ENCODE data around the gene APOL6. TPM values are rescaled to one million over a fixed set of nuclear protein-coding genes. Genes with fewer than 3 reads are reported as not detected.
"Not testable (repeated sequence)": the region's sequence is repeated elsewhere in the genome, so short reads cannot be mapped to it uniquely, and the experiment has no call there.

APOL6 gene
- total RNA-seq, 2 experiments from 2014 or later, result 59.9 to 65.2 TPM

DNA sequence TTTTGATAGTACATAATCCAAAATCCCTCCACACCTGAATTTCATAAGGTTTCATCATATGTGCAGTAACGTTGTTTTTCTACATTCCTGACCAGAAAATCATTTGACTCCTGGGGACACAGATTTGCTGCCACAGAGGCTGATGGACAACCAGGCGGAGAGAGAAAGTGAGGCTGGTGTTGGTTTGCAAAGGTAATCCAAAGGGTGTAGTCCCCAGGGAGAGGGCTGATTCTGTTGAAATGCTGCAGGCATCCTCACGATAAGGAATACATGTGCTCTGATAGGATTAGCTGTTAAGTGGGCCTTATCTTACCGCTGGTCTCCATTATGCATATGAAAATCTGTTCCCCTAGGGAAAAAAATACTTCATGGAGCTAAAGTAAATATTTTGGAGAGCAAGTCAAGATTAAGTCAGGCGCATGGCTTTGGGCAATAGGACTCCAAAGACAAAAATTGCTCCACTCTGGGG lies 8.1 kb downstream of the APOL6 start:
- Mint-ChIP-seq H3K4me1 (peaks cover 66% of the 10 kb centered on the region), H3K9me3 (ENCODE audit: low read depth) (peaks cover 6% of the 10 kb centered on the region), H3K4me3 (no peak overlapping the region), H3K27me3 (no peaks in the 10 kb centered on the region), H3K36me3 (peaks cover 90% of the 10 kb centered on the region), H3K27ac (no peak overlapping the region)
- CTCF ChIA-PET, result interaction anchor here (1.9 kb wide), 1 partner anchor 26 kb away, joined by 6 read pairs; no protein-coding TSS in a partner anchor
- DNase-seq (no peak), ATAC-seq (no peak)

DNA sequence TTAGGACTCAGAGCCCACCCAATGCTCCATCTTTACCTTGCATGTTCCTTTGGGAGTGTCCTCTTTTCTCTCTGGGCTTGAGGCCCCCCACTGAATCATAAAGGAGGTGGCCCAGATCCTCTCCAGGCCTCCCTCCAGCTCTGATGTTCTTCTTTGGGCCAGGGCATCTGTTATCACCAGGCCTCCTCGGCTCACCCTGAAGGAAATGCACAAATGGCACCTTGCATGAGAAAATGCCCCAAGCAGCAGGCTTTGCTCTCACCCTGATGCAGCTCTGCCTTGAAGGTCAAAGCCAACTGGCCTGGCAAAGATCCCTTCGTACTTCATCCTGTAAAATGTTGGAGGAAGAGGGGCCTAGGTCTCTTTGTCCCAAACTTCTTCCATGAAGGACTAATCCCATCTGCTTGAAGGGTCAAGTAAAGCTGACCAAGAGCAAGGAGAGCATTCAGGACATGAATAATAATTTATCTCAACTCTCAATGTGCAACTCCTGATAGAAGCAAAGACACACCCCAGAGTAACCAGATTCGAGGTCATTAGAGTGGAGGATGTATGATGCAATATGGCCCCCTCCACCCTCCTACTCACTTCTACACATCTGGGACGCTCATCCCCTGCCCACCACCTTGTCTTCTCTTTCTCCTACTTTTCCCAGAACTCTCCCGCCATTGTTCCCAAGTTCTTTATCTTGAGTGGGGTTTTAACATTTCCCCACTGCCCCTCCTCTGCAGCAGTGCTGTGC lies 9.5 kb downstream of the APOL6 start:
- Mint-ChIP-seq H3K4me1 (peaks cover 70% of the 10 kb centered on the region), H3K27me3 (no peaks in the 10 kb centered on the region), H3K36me3 (peaks cover 93% of the 10 kb centered on the region), H3K27ac (peak overlapping the region; percentile 41), H3K4me3 (no peak overlapping the region), H3K9me3 (ENCODE audit: low read depth) (peaks cover 11% of the 10 kb centered on the region)
- ATAC-seq (no peak), DNase-seq (no peak)
- CTCF ChIA-PET, result interaction anchor here (1.1 kb wide), 1 partner anchor 9 kb away, joined by 4 read pairs; the partner anchor contains the start of gene APOL6

GRCh38 chr22:35660291-35661127 lies 12.3 kb downstream of the APOL6 start:
- CTCF ChIA-PET, result interaction anchor here (2.9 kb wide), 1 partner anchor 12 kb away, joined by 14 read pairs; the partner anchor contains the start of gene APOL6
- DNase-seq, result peak; percentile 69
- H3K27ac Mint-ChIP-seq, result peak overlapping the region; percentile 83
- H3K36me3 Mint-ChIP-seq, result peaks cover 92% of the 10 kb centered on the region
- ATAC-seq, result peak; percentile 79
- H3K27me3 Mint-ChIP-seq, result no peaks in the 10 kb centered on the region
- peaks cover 61% of the 10 kb centered on the region for H3K4me1 Mint-ChIP-seq
- no peak overlapping the region for H3K4me3 Mint-ChIP-seq
- peaks cover 16% of the 10 kb centered on the region for H3K9me3 Mint-ChIP-seq (ENCODE audit: low read depth)

- CTCF ChIA-PET, result interaction anchor here (2.9 kb wide), 1 partner anchor 13 kb away, joined by 14 read pairs; the partner anchor contains the start of gene APOL6
- DNase-seq (no peak), ATAC-seq (peak; percentile 61)
- Mint-ChIP-seq H3K4me1 (peaks cover 61% of the 10 kb centered on the region), H3K27me3 (no peaks in the 10 kb centered on the region), H3K4me3 (no peak overlapping the region), H3K27ac (peak overlapping the region; percentile 83), H3K9me3 (ENCODE audit: low read depth) (peaks cover 18% of the 10 kb centered on the region), H3K36me3 (peaks cover 89% of the 10 kb centered on the region)
These were observed 13.2 kb downstream of the APOL6 start for GRCh38 chr22:35661464-35661863.

DNA sequence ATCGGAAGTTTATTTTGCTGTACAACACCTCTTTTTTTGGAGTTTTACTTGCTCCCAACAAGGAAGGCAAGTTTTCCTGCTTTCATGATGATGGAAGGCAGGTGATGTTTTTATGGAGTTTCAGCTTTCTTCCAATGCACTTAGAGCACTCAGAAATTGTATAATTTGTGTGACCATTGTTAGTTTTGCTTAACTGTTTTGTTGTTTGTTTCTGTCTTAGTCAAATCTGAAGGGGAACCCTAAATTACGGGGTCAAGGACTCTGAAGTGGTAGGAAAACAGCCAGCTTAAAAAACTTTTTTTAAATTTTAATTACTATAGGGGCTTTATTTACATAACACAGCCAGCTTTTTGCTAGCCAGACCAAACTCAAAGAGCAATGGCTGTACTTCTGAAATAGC lies 14.7 kb downstream of the APOL6 start:
- H3K27ac Mint-ChIP-seq, result peak overlapping the region; percentile 71
- H3K9me3 Mint-ChIP-seq (ENCODE audit: low read depth), result peaks cover 23% of the 10 kb centered on the region
- CTCF ChIA-PET, result interaction anchor here (2.9 kb wide), 1 partner anchor 14 kb away, joined by 14 read pairs; the partner anchor contains the start of gene APOL6
- no peak overlapping the region for H3K4me3 Mint-ChIP-seq
- peaks cover 54% of the 10 kb centered on the region for H3K4me1 Mint-ChIP-seq
- no peaks in the 10 kb centered on the region for H3K27me3 Mint-ChIP-seq
- ATAC-seq, result no peak
- no peak for DNase-seq
- peaks cover 89% of the 10 kb centered on the region for H3K36me3 Mint-ChIP-seq

- Mint-ChIP-seq H3K27ac (peak overlapping the region; percentile 32), H3K4me3 (no peak overlapping the region), H3K27me3 (no peaks in the 10 kb centered on the region), H3K4me1 (peaks cover 49% of the 10 kb centered on the region), H3K36me3 (peaks cover 87% of the 10 kb centered on the region), H3K9me3 (ENCODE audit: low read depth) (peaks cover 22% of the 10 kb centered on the region)
- DNase-seq, result no peak
- no peak for ATAC-seq
- CTCF ChIA-PET, result interaction anchor here (2.9 kb wide), 1 partner anchor 15 kb away, joined by 14 read pairs; the partner anchor contains the start of gene APOL6
These were observed 15.1 kb downstream of the APOL6 start for GRCh38 chr22:35663371-35663770.

GRCh38 chr22:35664955-35665587 lies 16.8 kb downstream of the APOL6 start:
- ATAC-seq (no peak), DNase-seq (no peak)
- CTCF ChIA-PET, result interaction anchor here (2.0 kb wide), 1 partner anchor 17 kb away, joined by 6 read pairs; the partner anchor contains the start of gene APOL6
- Mint-ChIP-seq H3K36me3 (peaks cover 75% of the 10 kb centered on the region), H3K4me3 (no peak overlapping the region), H3K4me1 (peaks cover 32% of the 10 kb centered on the region), H3K27me3 (no peaks in the 10 kb centered on the region), H3K9me3 (ENCODE audit: low read depth) (peaks cover 17% of the 10 kb centered on the region), H3K27ac (no peak overlapping the region)

DNA sequence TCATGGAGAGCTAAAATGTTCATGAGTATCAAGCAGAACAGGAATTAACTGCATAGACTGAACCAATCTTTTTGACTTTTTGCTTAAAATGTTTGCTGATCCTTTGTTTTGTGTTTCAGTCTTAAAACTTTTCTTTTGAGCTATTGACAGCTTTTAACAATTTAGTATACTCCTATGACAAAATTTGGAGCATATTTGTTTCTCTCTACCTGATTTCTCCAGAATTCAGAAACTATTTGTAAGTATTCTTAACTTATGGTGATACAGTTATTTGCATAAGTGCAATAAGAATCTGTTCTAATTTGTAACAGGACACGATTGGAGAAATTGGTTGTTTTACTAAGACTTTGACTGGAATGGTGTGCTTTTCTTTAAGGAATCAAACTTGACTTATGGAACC lies 18.5 kb downstream of the APOL6 start:
- Mint-ChIP-seq H3K9me3 (ENCODE audit: low read depth) (peaks cover 17% of the 10 kb centered on the region), H3K36me3 (peaks cover 59% of the 10 kb centered on the region), H3K4me1 (peaks cover 17% of the 10 kb centered on the region)
- H3K4me3 Mint-ChIP-seq, H3K27me3 Mint-ChIP-seq, CTCF ChIA-PET, DNase-seq, H3K27ac Mint-ChIP-seq, ATAC-seq: not testable (repeated sequence)

DNA sequence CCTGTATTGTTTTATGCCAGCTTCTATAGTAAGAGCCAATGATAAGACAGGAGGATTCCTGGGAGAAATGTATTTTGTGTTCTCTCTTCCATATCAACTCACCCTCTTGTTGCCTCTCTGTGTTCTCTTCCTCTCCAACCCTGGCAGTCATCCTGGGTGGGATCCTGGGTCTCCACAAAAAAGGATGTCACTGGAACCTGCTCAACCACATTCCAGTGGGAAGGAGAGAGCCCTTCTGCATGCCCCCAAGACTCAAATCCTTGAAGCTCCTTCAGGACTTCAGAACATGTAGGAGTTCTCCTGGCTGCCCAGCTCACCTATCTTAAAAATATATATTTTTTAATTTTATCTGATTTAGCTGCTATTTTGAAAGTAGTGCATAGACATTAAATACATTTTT lies 26.1 kb downstream of the APOL6 start:
- no peak overlapping the region for H3K4me3 Mint-ChIP-seq
- peaks cover 25% of the 10 kb centered on the region for H3K36me3 Mint-ChIP-seq
- H3K9me3 Mint-ChIP-seq (ENCODE audit: low read depth), result peaks cover 7% of the 10 kb centered on the region
- CTCF ChIA-PET, result no interaction called here
- no peak for ATAC-seq
- H3K4me1 Mint-ChIP-seq, result no peaks in the 10 kb centered on the region
- no peak for DNase-seq
- H3K27me3 Mint-ChIP-seq, result no peaks in the 10 kb centered on the region
- H3K27ac Mint-ChIP-seq, result no peak overlapping the region

GRCh38 chr22:35676065-35676464 lies 27.8 kb downstream of the APOL6 start:
- H3K9me3 Mint-ChIP-seq (ENCODE audit: low read depth); CTCF ChIA-PET; H3K27ac Mint-ChIP-seq; H3K27me3 Mint-ChIP-seq; H3K4me3 Mint-ChIP-seq; DNase-seq; ATAC-seq; H3K4me1 Mint-ChIP-seq: not testable (repeated sequence)
- peaks cover 25% of the 10 kb centered on the region for H3K36me3 Mint-ChIP-seq

DNA sequence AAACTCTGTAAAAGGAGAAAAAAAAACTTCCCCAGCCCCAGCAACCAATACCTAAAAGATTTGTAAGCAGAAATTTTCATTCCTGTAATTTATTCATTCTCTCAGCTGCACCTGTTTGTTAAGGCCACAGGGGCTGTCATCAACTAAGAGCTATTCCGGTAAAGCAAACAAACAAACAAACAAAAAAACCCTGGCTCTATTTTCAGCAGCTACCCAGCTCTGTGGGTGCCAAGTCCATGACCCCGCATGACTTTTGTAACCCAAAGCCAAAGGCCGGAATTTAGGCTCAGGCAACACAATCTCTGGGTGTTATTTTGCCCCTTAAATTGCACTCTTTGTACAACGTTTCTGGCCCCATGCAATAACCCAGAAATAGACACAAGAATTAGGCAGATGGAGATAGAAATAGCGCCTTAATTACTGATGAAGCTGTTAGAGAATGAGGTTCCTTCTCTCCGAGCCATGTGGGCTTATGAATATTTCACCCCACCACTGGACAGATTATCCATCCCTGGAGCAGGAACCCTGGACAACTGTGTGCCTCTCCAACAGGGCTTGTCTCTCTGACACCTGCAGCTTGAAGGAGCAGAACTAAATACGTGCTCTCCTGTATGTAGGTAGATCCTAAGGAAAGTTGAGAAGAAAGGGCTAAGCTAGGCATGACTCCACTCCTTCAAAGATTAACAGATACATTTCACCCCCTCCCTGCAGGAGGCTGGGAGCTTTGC lies 29.4 kb downstream of the APOL6 start:
- Mint-ChIP-seq H3K4me1 (no peaks in the 10 kb centered on the region), H3K4me3 (no peak overlapping the region), H3K36me3 (peaks cover 30% of the 10 kb centered on the region), H3K27ac (no peak overlapping the region), H3K9me3 (ENCODE audit: low read depth) (peaks cover 15% of the 10 kb centered on the region), H3K27me3 (no peaks in the 10 kb centered on the region)
- CTCF ChIA-PET, result interaction anchor here (0.7 kb wide), 1 partner anchor 13 kb away, joined by 3 read pairs; no protein-coding TSS in a partner anchor
- ATAC-seq (no peak), DNase-seq (no peak)

DNA sequence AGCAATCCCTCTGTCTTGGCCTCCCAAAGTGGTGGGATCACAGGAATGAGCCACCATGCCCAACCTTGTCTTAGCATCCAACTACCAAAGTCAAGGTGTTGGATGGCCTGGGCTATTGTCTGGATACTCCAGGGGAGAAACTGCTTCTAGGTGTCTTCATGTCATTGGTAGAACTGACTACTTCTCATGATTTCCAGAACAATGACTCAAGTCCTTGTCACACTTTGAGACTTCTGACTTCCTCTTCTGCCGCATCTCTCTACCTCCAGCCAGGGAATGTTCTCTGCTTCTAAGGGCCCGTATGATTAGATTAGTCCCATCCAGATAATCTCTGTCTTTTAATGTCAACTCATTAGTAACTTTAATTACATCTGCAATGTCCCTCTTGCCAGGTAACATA lies 30.6 kb downstream of the APOL6 start:
- Mint-ChIP-seq H3K27me3 (peaks cover 4% of the 10 kb centered on the region), H3K9me3 (ENCODE audit: low read depth) (peaks cover 11% of the 10 kb centered on the region), H3K36me3 (peaks cover 23% of the 10 kb centered on the region), H3K27ac (no peak overlapping the region), H3K4me3 (no peak overlapping the region), H3K4me1 (no peaks in the 10 kb centered on the region)
- CTCF ChIA-PET, result no interaction called here
- DNase-seq, result no peak
- ATAC-seq, result no peak
